GM12864 (cell line): Measurements from ENCODE around the gene FNIP1.

Experiments used
- DNase-seq: peaks from one replicate; pipeline ENCODE4 v3.0.0-alpha.2; 2011; ENCODE audit warnings: low read depth
- H3K4me3 ChIP-seq: 2 replicates; pipeline ENCODE4 v1.5.1; 2011; ENCODE audit warnings: mild to moderate bottlenecking, low read depth, low read length, control low read depth
- TF ChIP-seq, protein P1 (sequence below): IDR thresholded peaks from 2 replicates; pipeline ENCODE4 v1.5.1; 2011; ENCODE audit warnings: low read depth, mild to moderate bottlenecking, moderate library complexity, low read length, control low read depth, inconsistent platforms; ENCODE audit errors: missing control alignments

FNIP1 gene

DNA sequence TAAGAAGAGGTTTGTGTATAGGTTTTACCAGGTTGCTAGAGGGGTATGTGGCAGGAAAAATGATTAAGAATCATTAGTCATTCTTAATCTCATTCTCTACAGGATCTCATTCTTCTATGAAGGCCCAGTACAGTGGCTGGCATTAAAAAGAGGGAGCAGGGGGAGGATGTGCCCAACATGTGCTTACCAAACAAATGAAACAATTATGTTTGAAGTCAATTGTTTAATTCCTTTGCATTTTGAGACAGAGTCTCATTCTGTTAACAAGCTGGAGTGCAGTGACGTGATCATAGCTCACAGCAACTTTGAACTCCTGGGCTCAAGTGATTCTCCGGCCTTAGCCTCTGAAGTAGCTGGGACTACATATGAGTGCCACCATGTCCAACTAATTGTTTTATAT, 23.0 kb downstream of the FNIP1 start:
- DNase-seq, result no peak
- no peak overlapping the region for H3K4me3 ChIP-seq
- TF ChIP-seq, protein P1, sequence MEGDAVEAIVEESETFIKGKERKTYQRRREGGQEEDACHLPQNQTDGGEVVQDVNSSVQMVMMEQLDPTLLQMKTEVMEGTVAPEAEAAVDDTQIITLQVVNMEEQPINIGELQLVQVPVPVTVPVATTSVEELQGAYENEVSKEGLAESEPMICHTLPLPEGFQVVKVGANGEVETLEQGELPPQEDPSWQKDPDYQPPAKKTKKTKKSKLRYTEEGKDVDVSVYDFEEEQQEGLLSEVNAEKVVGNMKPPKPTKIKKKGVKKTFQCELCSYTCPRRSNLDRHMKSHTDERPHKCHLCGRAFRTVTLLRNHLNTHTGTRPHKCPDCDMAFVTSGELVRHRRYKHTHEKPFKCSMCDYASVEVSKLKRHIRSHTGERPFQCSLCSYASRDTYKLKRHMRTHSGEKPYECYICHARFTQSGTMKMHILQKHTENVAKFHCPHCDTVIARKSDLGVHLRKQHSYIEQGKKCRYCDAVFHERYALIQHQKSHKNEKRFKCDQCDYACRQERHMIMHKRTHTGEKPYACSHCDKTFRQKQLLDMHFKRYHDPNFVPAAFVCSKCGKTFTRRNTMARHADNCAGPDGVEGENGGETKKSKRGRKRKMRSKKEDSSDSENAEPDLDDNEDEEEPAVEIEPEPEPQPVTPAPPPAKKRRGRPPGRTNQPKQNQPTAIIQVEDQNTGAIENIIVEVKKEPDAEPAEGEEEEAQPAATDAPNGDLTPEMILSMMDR, result no peak

DNA sequence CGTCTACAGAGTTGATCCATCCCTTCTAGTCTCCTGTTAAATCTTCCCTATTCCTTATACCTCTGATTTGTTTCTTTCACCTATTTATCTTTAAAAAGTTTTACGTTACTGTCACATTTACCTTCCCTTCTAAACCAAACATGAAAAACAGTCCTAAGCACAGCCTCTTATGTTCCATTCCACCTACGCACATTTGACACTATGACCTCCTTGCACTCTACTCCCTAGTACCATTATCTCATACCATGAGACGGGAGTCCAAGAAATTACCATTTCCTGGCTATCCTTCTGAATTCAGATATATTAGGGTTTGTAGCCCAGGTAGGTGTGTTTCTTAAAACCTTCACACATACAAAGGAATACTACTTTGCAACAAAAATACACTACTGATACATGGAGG, 25.1 kb downstream of the FNIP1 start:
- H3K4me3 ChIP-seq, result no peak overlapping the region
- DNase-seq, result no peak
- TF ChIP-seq, protein P1, result no peak

DNA sequence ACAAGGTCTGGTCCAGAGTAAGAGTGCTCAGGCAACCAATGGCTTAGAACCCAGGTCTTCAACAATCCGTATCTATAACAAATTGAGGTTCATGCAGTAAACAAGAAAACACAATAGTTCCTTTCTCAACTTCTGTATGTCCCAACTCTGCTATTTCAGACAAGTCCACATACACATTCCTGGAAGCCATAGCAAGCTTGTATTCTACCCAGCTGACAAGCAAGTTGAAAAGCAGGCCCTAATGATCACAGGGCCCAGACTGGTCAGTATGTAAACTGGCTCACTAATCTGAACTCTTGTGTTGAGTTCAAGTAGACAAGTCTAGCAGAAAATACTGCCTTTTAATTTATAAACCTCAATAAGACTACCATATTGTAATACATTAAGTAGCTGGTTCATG, 26.9 kb downstream of the FNIP1 start:
- TF ChIP-seq, protein P1, result no peak
- DNase-seq, result no peak
- H3K4me3 ChIP-seq, result no peak overlapping the region

DNA sequence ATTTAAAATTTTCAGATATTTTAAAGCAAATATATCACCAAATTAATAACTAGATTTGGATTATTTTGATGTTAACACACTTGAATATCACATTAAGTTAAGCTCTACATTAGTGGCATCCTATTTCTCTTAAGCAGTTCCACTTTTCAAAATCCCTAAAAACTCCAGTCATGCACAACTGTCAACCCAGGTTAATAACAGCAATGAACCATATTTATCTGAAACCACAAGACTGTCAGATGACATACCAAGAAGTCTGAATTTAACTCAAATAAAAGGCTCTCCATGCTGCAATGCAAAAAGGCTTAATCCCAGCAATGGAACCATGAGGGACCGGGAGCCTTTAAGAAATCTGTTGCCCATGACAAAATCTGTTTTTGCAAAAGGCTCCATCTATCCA, 27.5 kb downstream of the FNIP1 start:
- no peak for DNase-seq
- H3K4me3 ChIP-seq, result no peak overlapping the region
- TF ChIP-seq, protein P1, result no peak

DNA sequence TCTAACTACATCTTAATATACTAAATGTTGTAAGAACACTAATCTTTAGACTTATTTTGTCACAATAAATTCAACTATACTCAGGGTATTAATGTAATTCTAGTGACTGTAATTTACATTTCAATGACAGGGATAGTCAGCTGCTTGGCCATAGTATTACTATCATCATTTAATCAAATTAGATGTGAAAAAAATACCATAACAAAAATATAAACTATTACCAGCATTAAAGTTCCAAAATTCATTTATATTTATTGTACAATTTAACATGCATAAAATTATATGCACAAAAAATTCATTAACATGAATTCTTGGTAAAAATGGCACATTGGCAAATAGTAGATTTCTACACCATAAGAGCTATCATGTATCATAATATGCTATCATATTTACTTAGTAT, 28.9 kb downstream of the FNIP1 start:
- DNase-seq, result no peak
- H3K4me3 ChIP-seq, result no peak overlapping the region
- TF ChIP-seq, protein P1, result no peak

DNA sequence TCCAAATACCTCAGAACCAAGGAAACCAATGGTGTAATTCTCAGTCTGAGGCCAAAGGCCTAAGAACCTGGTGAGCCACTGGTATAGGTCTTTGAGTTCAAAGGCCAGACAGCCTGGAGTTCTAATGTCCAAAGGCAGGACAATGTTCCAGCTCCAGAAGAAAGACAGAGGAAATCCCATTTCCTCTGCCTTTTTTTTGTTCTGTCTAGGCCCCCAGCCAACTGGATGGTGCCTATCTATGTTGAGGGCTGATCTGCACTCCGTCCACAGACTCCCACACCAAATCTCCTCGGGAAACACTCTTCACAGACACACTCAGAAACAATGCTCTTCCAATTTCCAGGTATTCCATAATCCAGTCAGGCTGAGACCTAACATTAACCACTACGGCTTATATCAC, 30.1 kb downstream of the FNIP1 start:
- TF ChIP-seq, protein P1, result no peak
- no peak for DNase-seq
- H3K4me3 ChIP-seq, result no peak overlapping the region

DNA sequence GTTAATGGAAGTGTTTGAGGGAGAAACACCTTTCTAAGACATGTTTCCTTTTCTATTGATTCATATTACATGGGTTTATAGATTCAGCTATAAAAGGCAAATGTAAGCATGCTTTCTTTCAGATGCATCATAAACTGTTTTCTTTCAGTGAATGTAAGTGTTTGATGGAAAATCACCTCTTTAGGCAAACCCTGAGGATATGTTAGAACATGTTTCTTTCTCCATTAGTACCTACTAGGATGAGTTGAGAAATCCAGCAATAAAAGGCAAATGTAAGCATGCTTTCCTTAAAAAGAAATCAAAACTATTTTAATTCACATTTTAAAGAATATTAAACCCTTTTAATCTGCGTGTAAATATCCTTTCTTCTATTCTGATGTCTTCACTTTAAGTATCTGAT, 31.6 kb downstream of the FNIP1 start:
- no peak for DNase-seq
- H3K4me3 ChIP-seq, result no peak overlapping the region
- TF ChIP-seq, protein P1, result no peak
